GM21526 (cell line): Measurements from ENCODE around the gene IGF2BP2.
"Not testable (repeated sequence)": the region's sequence is repeated elsewhere in the genome, so short reads cannot be mapped to it uniquely, and the experiment has no call there.

Experiments
- ATAC-seq: cut with Tn5 transposase; IDR thresholded peaks from one replicate; pipeline ENCODE4 v1.9.1; 2021; ENCODE audit warnings: moderate library complexity; ENCODE audit not compliant: unreplicated experiment, low FRiP score

The IGF2BP2 gene

GRCh38 chr3:185647880-185648210, 177.0 kb downstream of the IGF2BP2 start:
- no peak for ATAC-seq

DNA sequence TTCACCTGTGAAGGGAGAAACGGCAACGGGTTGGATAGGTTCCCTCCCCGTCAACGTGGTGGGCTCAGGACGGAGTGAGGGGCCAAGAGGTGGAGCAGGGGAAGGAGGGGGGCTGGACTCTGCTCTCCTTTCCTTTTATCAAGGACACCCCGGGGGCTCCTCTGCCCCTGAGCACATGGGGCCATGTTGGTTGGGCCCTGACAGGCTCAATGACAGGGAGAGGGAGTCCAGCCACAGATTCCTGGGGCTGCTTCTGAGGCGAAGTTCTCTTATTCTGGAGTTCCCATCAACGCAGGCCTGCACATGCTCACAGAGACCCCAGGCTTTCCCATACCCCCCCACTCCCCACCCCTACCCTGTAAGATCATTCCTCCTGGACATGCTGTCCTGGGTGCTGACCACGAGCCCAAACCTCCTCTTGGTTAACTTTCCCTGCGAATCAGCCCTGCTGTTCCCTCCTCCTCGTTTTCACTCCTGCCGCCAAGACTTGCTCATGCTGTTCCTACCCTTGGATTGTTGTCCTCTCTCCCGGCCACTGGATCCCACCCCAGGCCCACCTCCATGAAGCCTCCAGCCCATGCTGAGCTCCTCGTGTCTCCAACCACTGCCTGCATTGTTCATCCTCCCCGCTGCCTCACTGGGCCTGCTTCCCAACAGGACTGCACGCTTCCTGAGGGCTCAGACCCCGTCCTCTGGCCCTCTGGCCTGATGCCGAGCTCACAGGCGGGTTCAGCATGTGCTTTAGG, 177.5 kb downstream of the IGF2BP2 start:
- ATAC-seq, result no peak

- ATAC-seq, result no peak
Observed at GRCh38 chr3:185646382-185647133, 178.3 kb downstream of the IGF2BP2 start.

GRCh38 chr3:185645596-185646381, 179.1 kb downstream of the IGF2BP2 start:
- ATAC-seq, result no peak

- not testable (repeated sequence) for ATAC-seq
Observed at GRCh38 chr3:185645191-185645590, 179.7 kb downstream of the IGF2BP2 start.

- ATAC-seq, result no peak
Observed at GRCh38 chr3:185640308-185640707, 184.5 kb downstream of the IGF2BP2 start.

GRCh38 chr3:185639632-185640206, 185.1 kb downstream of the IGF2BP2 start:
- no peak for ATAC-seq

DNA sequence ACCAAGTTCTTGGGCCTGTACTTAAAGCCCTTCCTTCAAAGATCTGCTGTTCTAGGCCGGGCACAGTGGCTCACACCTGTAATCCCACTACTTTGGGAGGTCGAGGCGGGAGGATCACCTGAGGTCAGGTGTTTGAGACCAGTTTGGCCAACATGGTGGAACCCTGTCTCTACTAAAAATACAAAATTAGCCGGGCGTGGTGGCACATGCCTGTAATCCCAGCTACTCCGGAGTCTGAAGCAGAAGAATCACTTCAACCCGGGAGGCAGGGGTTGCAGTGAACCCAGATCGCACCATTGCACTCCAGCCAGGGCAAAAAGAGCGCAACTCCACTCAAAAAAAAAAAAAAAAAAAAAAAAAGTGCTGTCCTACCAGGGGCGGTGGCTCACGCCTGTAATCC, 186.2 kb downstream of the IGF2BP2 start:
- ATAC-seq, result not testable (repeated sequence)

DNA sequence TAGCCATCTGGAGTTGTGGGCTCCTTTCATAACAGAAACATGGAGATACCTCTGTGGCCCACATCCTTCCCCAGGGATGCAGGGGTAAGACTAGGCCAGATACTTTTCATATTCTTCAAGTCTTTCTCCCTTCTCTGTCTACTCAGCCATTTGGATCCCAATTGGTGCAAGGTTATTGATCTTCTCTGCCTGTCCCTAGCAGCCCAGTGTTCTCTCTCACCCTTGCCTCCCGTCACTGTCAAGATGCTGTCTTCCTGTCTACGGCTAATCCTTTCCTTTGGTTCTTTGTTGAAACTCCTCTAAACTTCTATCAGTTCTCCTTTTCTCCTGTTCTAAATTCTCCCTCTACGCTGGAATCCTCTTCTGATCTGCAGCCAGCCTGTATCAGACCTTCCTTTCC, 187.5 kb downstream of the IGF2BP2 start:
- no peak for ATAC-seq

DNA sequence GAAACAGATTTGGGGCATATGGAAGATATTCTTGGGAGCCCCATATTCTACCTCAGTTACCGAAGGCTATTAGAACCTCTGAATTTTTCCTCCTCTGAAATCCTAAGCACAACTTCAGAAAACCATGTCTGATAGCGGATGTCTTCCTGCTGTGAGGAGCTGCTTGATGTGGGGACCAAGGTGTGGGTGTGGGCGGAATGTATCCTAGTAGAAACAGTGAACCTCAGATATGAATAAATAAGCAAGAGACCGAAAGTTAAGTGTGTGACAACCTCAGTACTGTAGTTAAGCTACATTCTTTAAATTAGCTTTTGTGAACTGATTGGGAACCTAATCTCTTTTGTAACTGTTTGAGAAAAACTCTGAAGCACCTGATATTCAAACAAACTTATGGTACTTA, 191.8 kb downstream of the IGF2BP2 start:
- ATAC-seq, result no peak

DNA sequence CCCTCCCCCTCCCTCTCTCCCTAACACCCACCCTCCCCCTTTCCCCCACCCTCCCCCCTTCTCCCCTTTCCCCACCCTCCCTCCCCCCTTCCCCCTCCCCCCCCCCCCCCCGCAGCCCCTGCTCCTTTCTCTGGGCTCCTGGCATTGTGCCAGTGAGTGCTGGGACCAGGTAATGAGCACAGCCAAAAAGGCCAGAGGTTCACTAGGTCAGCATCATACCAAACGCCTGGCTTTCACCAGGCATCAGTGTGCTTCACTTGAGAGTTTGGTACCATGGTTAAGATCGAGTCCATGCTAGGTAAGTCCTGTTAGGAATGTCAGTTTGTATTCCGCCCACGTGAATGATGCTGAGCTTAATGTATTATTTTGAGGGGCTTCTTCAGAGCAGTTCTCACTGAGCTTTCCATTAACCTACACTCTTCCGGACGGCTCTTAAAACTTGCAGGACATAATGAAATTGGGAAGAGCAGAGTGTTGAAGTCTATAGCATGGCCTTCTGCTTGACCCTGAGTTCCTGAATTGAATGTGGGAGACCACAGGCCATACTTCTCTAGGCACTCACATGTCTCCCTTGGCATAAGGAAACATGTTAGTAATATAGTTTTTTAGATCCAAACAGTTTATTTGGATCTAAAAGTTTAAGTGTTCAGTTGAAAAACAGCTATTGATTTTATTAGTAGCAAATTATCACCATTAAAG, 193.2 kb downstream of the IGF2BP2 start:
- ATAC-seq, result no peak

DNA sequence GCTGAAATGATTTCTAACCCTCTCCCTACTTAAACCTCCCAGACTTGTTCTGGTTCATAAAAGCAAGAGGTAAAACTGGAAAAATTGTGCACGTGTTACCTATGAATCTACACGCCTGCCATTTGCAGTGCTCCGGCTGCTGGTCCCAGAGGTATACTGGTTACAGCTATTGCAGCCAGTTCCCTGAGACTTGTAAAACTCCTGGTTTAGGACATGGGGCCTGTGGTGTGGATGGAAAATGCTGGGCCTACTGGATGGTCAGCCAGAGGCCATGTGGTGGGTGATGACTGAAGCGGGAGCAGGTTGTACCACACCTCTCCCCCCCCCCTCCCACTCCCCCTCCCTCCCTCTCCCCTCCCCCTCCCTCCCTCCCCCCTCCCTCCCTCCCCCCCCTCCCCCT, 193.7 kb downstream of the IGF2BP2 start:
- ATAC-seq, result no peak

DNA sequence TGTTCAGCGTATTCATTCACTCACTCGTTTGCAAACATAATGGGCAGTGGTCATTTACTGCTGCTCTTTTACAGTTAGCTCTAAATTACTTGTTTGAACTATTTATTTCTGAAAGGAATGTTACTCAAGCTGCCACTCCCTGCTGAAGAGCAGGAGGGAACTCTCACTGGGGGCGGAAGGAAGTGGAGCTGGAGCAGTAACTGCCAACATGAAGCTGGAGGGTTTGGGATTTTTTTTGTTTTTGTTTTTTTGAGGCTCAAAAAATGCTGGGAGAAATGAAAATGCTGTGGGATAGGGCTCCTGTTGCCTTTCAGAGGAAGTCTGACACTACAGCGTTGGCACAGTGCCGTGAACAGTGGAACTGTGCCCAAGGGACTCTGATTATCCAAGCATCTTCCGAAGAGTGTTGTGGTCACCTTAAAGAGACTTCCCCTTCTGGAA, 194.6 kb downstream of the IGF2BP2 start:
- ATAC-seq, result no peak

DNA sequence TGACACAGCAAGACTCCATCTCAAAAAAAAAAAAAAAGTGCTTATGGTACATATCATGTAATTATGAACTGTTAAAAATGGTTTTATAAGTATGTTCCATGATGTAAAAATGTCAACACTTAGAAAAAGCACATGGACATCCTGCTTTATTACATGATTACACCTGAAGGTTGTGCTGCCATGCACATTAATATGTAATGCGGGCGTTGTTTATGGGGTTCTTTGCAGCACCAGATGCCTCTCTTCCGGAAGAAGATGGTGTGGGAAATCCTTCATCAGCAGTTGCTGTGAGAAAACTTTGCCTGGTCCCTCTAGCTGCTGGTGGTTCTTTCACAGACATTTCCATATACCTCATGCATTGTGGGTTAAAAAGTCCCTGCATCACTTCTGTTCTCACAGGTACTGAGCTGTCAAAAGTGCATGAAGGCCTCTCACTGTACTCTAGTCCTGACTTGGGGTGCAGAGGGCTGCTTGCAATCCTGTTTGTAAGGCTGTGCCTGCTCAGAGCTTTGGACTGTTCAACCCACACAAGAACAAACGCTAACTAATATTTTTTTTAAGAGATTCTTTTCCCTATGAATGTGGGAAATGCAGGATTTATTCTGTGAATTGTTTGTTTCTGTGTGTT, 195.2 kb downstream of the IGF2BP2 start:
- ATAC-seq, result no peak

GRCh38 chr3:185625784-185626183, 199.1 kb downstream of the IGF2BP2 start:
- ATAC-seq, result no peak

DNA sequence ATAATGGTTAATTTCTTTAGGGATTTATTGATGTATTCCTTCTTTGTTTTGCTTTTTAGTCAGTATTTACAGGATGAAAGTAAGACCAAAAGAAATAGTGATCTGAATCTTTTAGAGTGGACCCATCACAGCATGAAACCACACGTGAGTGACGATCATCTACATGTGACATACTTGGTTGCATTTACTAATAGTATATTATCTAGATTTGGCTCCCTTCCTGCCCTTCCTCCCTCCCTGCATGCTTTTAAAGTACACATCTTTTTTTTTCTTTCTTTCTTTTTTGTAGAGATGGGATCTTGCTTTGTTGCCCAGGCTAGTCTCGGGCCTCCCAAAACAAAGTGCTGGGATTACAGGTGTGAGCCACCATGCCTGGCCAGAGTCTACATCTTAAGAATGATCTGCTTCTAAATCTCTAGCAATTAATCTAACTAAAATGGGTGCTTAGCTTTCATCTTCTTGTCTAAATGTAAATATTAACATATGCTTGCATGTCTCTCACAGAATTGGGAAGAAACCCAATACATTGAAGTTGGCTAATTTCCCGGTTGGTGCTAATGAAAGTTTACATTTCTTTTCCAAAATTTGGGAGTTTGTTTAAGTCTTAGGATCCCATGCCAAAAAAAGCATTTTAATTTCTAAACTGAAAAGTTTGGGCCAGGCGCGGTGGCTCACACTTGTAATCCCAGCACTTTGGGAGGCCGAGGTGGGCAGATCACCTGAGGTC, 200.7 kb downstream of the IGF2BP2 start:
- ATAC-seq, result no peak

GRCh38 chr3:185613016-185613415, 211.8 kb downstream of the IGF2BP2 start:
- ATAC-seq, result no peak

DNA sequence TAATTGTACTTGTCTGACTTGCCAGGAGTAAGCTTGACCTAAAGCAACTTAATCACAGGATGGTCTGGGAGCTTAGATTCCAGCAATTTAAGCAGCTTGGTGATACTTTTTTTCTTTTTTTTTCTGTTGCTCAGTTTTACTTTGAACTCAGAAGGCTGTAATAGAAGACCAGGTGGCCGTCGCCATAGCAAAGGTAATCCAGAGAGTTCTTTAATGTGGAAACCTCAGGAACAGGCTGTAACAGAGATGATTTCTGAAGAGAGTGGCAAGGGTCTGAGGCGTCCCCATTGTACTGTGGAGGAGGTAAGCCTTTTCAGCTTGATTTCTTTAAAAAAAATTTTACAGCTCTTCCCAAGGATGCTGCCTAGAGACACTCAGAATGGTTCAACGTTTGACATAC, 218.6 kb downstream of the IGF2BP2 start:
- no peak for ATAC-seq

- no peak for ATAC-seq
Observed at GRCh38 chr3:185605566-185605965, 219.3 kb downstream of the IGF2BP2 start.
